Activated naive CD8-positive, alpha-beta T cell (primary cell): ENCODE results near the gene ERLIN1.
"Not testable (repeated sequence)": the region's sequence is repeated elsewhere in the genome, so short reads cannot be mapped to it uniquely, and the experiment has no call there.

ENCODE experiments used
- H3K27ac Mint-ChIP-seq: one replicate; pipeline ENCODE4 v1.8.0; 2021; ENCODE audit warnings: mixed read lengths
- H3K27me3 Mint-ChIP-seq: one replicate; pipeline ENCODE4 v1.8.0; 2021; ENCODE audit warnings: mixed read lengths
- H3K36me3 Mint-ChIP-seq: one replicate; pipeline ENCODE4 v1.8.0; 2021; ENCODE audit warnings: mixed read lengths
- H3K4me1 Mint-ChIP-seq: one replicate; pipeline ENCODE4 v1.8.0; 2021; ENCODE audit warnings: low read depth, mixed read lengths
- H3K4me3 Mint-ChIP-seq: one replicate; pipeline ENCODE4 v1.8.0; 2021; ENCODE audit warnings: mild to moderate bottlenecking, mixed read lengths
- H3K9me3 Mint-ChIP-seq: one replicate; pipeline ENCODE4 v1.8.0; 2021; ENCODE audit warnings: low read depth, mixed read lengths

The ERLIN1 gene

GRCh38 chr10:100130831-100131230 is 55.0 kb downstream of the ERLIN1 start:
- Mint-ChIP-seq H3K27me3 (peaks cover 8% of the 10 kb centered on the region), H3K4me1 (no peaks in the 10 kb centered on the region), H3K36me3 (no peaks in the 10 kb centered on the region), H3K27ac (no peak overlapping the region), H3K4me3 (no peak overlapping the region), H3K9me3 (peaks cover 3% of the 10 kb centered on the region)

GRCh38 chr10:100129424-100129823 is 56.4 kb downstream of the ERLIN1 start:
- H3K27ac Mint-ChIP-seq: no peak overlapping the region
- H3K4me3 Mint-ChIP-seq: no peak overlapping the region
- H3K9me3 Mint-ChIP-seq: peaks cover 3% of the 10 kb centered on the region
- no peaks in the 10 kb centered on the region for H3K36me3 Mint-ChIP-seq
- peaks cover 8% of the 10 kb centered on the region for H3K27me3 Mint-ChIP-seq
- H3K4me1 Mint-ChIP-seq: no peaks in the 10 kb centered on the region

- H3K9me3 Mint-ChIP-seq: peaks cover 3% of the 10 kb centered on the region
- peaks cover 8% of the 10 kb centered on the region for H3K27me3 Mint-ChIP-seq
- H3K36me3 Mint-ChIP-seq: no peaks in the 10 kb centered on the region
- H3K27ac Mint-ChIP-seq: peak overlapping the region; percentile 29
- H3K4me3 Mint-ChIP-seq: no peak overlapping the region
- H3K4me1 Mint-ChIP-seq: no peaks in the 10 kb centered on the region
Measured at GRCh38 chr10:100128951-100129350, 56.9 kb downstream of the ERLIN1 start.

GRCh38 chr10:100125335-100125734 is 60.5 kb downstream of the ERLIN1 start:
- not testable (repeated sequence) for H3K27me3 Mint-ChIP-seq, H3K36me3 Mint-ChIP-seq, H3K9me3 Mint-ChIP-seq, H3K4me1 Mint-ChIP-seq, H3K27ac Mint-ChIP-seq, H3K4me3 Mint-ChIP-seq

GRCh38 chr10:100124097-100124496 is 61.7 kb downstream of the ERLIN1 start:
- Mint-ChIP-seq H3K27ac (no peak overlapping the region), H3K9me3 (no peaks in the 10 kb centered on the region), H3K27me3 (peaks cover 3% of the 10 kb centered on the region), H3K4me1 (peaks cover 5% of the 10 kb centered on the region), H3K4me3 (no peak overlapping the region), H3K36me3 (no peaks in the 10 kb centered on the region)

GRCh38 chr10:100122780-100123179 is 63.0 kb downstream of the ERLIN1 start:
- Mint-ChIP-seq H3K36me3 (no peaks in the 10 kb centered on the region), H3K9me3 (no peaks in the 10 kb centered on the region), H3K27me3 (peaks cover 2% of the 10 kb centered on the region), H3K4me3 (no peak overlapping the region), H3K27ac (no peak overlapping the region), H3K4me1 (peaks cover 5% of the 10 kb centered on the region)

GRCh38 chr10:100120550-100120949 is 65.3 kb downstream of the ERLIN1 start:
- no peaks in the 10 kb centered on the region for H3K9me3 Mint-ChIP-seq
- H3K36me3 Mint-ChIP-seq: no peaks in the 10 kb centered on the region
- H3K4me3 Mint-ChIP-seq: no peak overlapping the region
- H3K27me3 Mint-ChIP-seq: peaks cover 4% of the 10 kb centered on the region
- H3K4me1 Mint-ChIP-seq: peaks cover 5% of the 10 kb centered on the region
- no peak overlapping the region for H3K27ac Mint-ChIP-seq

GRCh38 chr10:100119726-100120125 is 66.1 kb downstream of the ERLIN1 start:
- Mint-ChIP-seq H3K27me3 (peaks cover 6% of the 10 kb centered on the region), H3K4me1 (peaks cover 5% of the 10 kb centered on the region), H3K36me3 (no peaks in the 10 kb centered on the region)

GRCh38 chr10:100114976-100115770 is 70.7 kb downstream of the ERLIN1 start:
- Mint-ChIP-seq H3K4me3 (no peak overlapping the region), H3K27me3 (peaks cover 11% of the 10 kb centered on the region), H3K9me3 (no peaks in the 10 kb centered on the region), H3K27ac (no peak overlapping the region), H3K4me1 (no peaks in the 10 kb centered on the region), H3K36me3 (no peaks in the 10 kb centered on the region)

More at GRCh38 chr10:100119726-100120125, 66.1 kb downstream of the ERLIN1 start:
- Mint-ChIP-seq H3K27ac (no peak overlapping the region), H3K9me3 (no peaks in the 10 kb centered on the region), H3K4me3 (no peak overlapping the region)

GRCh38 chr10:100114460-100114859 is 71.4 kb downstream of the ERLIN1 start:
- Mint-ChIP-seq H3K27me3 (peaks cover 11% of the 10 kb centered on the region), H3K4me3 (no peak overlapping the region), H3K4me1 (no peaks in the 10 kb centered on the region), H3K9me3 (no peaks in the 10 kb centered on the region), H3K27ac (no peak overlapping the region), H3K36me3 (no peaks in the 10 kb centered on the region)

GRCh38 chr10:100109670-100110069 is 76.2 kb downstream of the ERLIN1 start:
- no peaks in the 10 kb centered on the region for H3K9me3 Mint-ChIP-seq
- no peaks in the 10 kb centered on the region for H3K36me3 Mint-ChIP-seq
- no peaks in the 10 kb centered on the region for H3K4me1 Mint-ChIP-seq
- H3K4me3 Mint-ChIP-seq: no peak overlapping the region
- no peak overlapping the region for H3K27ac Mint-ChIP-seq
- H3K27me3 Mint-ChIP-seq: peaks cover 4% of the 10 kb centered on the region

- Mint-ChIP-seq H3K4me1 (no peaks in the 10 kb centered on the region), H3K27me3 (peaks cover 11% of the 10 kb centered on the region), H3K4me3 (no peak overlapping the region), H3K27ac (no peak overlapping the region), H3K9me3 (no peaks in the 10 kb centered on the region), H3K36me3 (no peaks in the 10 kb centered on the region)
Measured at GRCh38 chr10:100106865-100107264, 79.0 kb downstream of the ERLIN1 start.

GRCh38 chr10:100104300-100104699 is 81.5 kb downstream of the ERLIN1 start:
- no peak overlapping the region for H3K4me3 Mint-ChIP-seq
- H3K27me3 Mint-ChIP-seq: peaks cover 22% of the 10 kb centered on the region
- no peaks in the 10 kb centered on the region for H3K9me3 Mint-ChIP-seq
- H3K36me3 Mint-ChIP-seq: no peaks in the 10 kb centered on the region
- H3K27ac Mint-ChIP-seq: no peak overlapping the region
- H3K4me1 Mint-ChIP-seq: no peaks in the 10 kb centered on the region

- H3K27ac Mint-ChIP-seq: no peak overlapping the region
Measured at GRCh38 chr10:100103581-100103980, 82.2 kb downstream of the ERLIN1 start.

GRCh38 chr10:100101192-100102076 is 84.4 kb downstream of the ERLIN1 start:
- no peak overlapping the region for H3K27ac Mint-ChIP-seq
- no peaks in the 10 kb centered on the region for H3K36me3 Mint-ChIP-seq
- no peak overlapping the region for H3K4me3 Mint-ChIP-seq
- no peaks in the 10 kb centered on the region for H3K4me1 Mint-ChIP-seq
- no peaks in the 10 kb centered on the region for H3K9me3 Mint-ChIP-seq
- H3K27me3 Mint-ChIP-seq: peaks cover 22% of the 10 kb centered on the region

More at GRCh38 chr10:100103581-100103980, 82.2 kb downstream of the ERLIN1 start:
- Mint-ChIP-seq H3K4me1 (no peaks in the 10 kb centered on the region), H3K36me3 (no peaks in the 10 kb centered on the region), H3K9me3 (no peaks in the 10 kb centered on the region), H3K27me3 (peaks cover 22% of the 10 kb centered on the region), H3K4me3 (no peak overlapping the region)
